Breast epithelium (tissue), 4 donors: ENCODE data around the gene GJB3. TPM values are rescaled to one million over a fixed set of nuclear protein-coding genes. Genes with fewer than 3 reads are reported as not detected.
"Not testable (repeated sequence)": the region's sequence is repeated elsewhere in the genome, so short reads cannot be mapped to it uniquely, and the experiment has no call there.

Experiments
- DNase-seq, 2 donors: peaks; one replicate each; pipeline ENCODE4 v3.0.0-alpha.2; 2019; ENCODE audit warnings: low spot score in 2 of 2
- H3K27ac ChIP-seq, 2 donors: fragments of 200-600 bp; sonication (generic) in 1 of 2; one replicate each; pipeline ENCODE4 v1.5.1; 2016 to 2019; ENCODE audit warnings: mild to moderate bottlenecking in 1 of 2
- H3K27me3 ChIP-seq, 2 donors: fragments of 200-600 bp; sonication (generic) in 1 of 2; one replicate each; pipeline versions ENCODE4 v1.5.1 to v1.6.0; 2017 to 2019; ENCODE audit warnings: control low read depth in 1 of 2, mild to moderate bottlenecking in 1 of 2
- H3K36me3 ChIP-seq: fragments of 200-600 bp; one replicate; pipeline ENCODE4 v1.5.1; 2019
- H3K4me1 ChIP-seq, 2 donors: fragments of 200-600 bp; sonication (generic); one replicate each; pipeline ENCODE4 v1.5.1; 2016 to 2019; ENCODE audit warnings: control low read depth in 1 of 2
- H3K4me3 ChIP-seq, 3 donors: fragments of 200-600 bp; sonication (generic); 1 replicate in 2 of 3; 2 replicates in 1 of 3; pipeline ENCODE4 v1.5.1; 2016 to 2019; ENCODE audit warnings: mild to moderate bottlenecking in 3 of 3, moderate library complexity in 2 of 3
- H3K9me3 ChIP-seq, 2 donors: fragments of 200-600 bp; sonication (generic) in 1 of 2; one replicate each; pipeline ENCODE4 v1.5.1; 2016 to 2019; ENCODE audit warnings: control low read depth in 1 of 2
- CTCF ChIP-seq, 3 donors: fragments of 450-650 bp; IDR thresholded peaks; one replicate each; pipeline ENCODE4 v1.5.1; 2016 to 2017; ENCODE audit warnings: antibody characterized with exemption in 3 of 3, mild to moderate bottlenecking in 3 of 3, moderate library complexity in 3 of 3
- POLR2A ChIP-seq: fragments of 450-650 bp; IDR thresholded peaks from one replicate; pipeline ENCODE4 v1.6.1; 2016; ENCODE audit warnings: antibody characterized with exemption, mild to moderate bottlenecking, moderate library complexity
- POLR2AphosphoS5 ChIP-seq, 3 donors: sonication (generic); formaldehyde crosslinking; IDR thresholded peaks; one replicate each; pipeline ENCODE4 v1.6.1; 2017; ENCODE audit warnings: antibody characterized with exemption in 3 of 3
- intact Hi-C: fragments of 100-400 bp; cut with DNase I; formaldehyde crosslinking; loops from one replicate; pipeline ENCODE4 v1.15.1; 2023; ENCODE audit warnings: low total_unique reads
- total RNA-seq, 3 donors: library from RNA; depleted of rRNA; stranded (reverse); fragments of >200 nt; gene quantifications; one replicate each; pipeline ENCODE4 v1.1.0, GENCODE V29; 2016

GJB3 gene
- total RNA-seq, 3 donors from 2014 or later, result 0.33 to 1.2 TPM; not detected in 1

GRCh38 chr1:34770891-34771504 lies 10.0 kb upstream of the GJB3 start:
- no peak for DNase-seq
- H3K4me3 ChIP-seq, result no peak overlapping the region
- no peaks in the 10 kb centered on the region for H3K36me3 ChIP-seq
- intact Hi-C loops, result no loop called here
- no peaks in the 10 kb centered on the region for H3K4me1 ChIP-seq
- no peaks in the 10 kb centered on the region for H3K27me3 ChIP-seq
- H3K27ac ChIP-seq, result no peak overlapping the region
- H3K9me3 ChIP-seq, result no peaks in the 10 kb centered on the region
- TF ChIP-seq CTCF (IDR thresholded peaks at IDR 0.05) (no peak), POLR2AphosphoS5 (IDR thresholded peaks at IDR 0.05) (no peak)

GRCh38 chr1:34771573-34772371 lies 9.2 kb upstream of the GJB3 start:
- TF ChIP-seq POLR2A (no peak), POLR2AphosphoS5 (IDR thresholded peaks at IDR 0.05) (no peak), CTCF (IDR thresholded peaks at IDR 0.05) (no peak)
- H3K9me3 ChIP-seq, result no peaks in the 10 kb centered on the region
- intact Hi-C loops, result no loop called here

GRCh38 chr1:34773114-34773513 lies 7.9 kb upstream of the GJB3 start:
- H3K4me1 ChIP-seq, H3K27ac ChIP-seq, H3K9me3 ChIP-seq, H3K27me3 ChIP-seq, H3K4me3 ChIP-seq, DNase-seq, H3K36me3 ChIP-seq, intact Hi-C loops: not testable (repeated sequence)

More at GRCh38 chr1:34771573-34772371, 9.2 kb upstream of the GJB3 start:
- DNase-seq, result no peak
- H3K4me1 ChIP-seq, result no peaks in the 10 kb centered on the region
- H3K27me3 ChIP-seq, result no peaks in the 10 kb centered on the region
- no peak overlapping the region for H3K27ac ChIP-seq
- no peak overlapping the region for H3K4me3 ChIP-seq
- no peaks in the 10 kb centered on the region for H3K36me3 ChIP-seq

- Histone ChIP-seq H3K4me1 (no peaks in the 10 kb centered on the region), H3K4me3 (no peak overlapping the region), H3K27ac (no peak overlapping the region), H3K9me3 (no peaks in the 10 kb centered on the region), H3K36me3 (no peaks in the 10 kb centered on the region), H3K27me3 (no peaks in the 10 kb centered on the region)
- TF ChIP-seq POLR2A, result no peak
- DNase-seq, result no peak
- intact Hi-C loops, result no loop called here
Measured at GRCh38 chr1:34774957-34775356, 6.1 kb upstream of the GJB3 start.

DNA sequence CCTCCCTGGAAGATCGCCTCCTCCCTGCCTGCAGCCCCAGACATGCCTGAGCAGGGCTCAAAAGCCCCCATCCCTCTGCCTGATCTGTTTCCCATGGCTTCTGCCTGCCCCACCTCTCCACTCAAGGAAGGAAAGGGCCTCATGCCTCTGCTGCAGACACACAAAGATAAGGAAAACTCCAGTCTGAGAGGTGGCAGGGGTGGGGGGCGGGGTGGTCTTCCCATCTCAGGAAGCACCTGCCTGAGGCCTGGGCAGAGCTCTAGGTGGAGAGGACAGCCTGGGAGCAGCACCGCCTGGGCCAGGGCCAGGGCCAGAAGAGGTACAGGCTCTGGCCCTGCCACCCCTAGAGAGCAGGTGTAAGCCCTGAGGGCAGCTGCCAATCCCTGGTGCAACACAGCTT lies 4.1 kb upstream of the GJB3 start:
- no peak overlapping the region for H3K27ac ChIP-seq
- TF ChIP-seq POLR2A (no peak), CTCF (IDR thresholded peaks at IDR 0.05) (no peak), POLR2AphosphoS5 (IDR thresholded peaks at IDR 0.05) (no peak)
- no peak overlapping the region for H3K4me3 ChIP-seq
- H3K4me1 ChIP-seq, result peaks cover 5% of the 10 kb centered on the region in 2 donors
- H3K9me3 ChIP-seq, result no peaks in the 10 kb centered on the region
- peaks cover 0 to 8% of the 10 kb centered on the region in 2 donors for H3K27me3 ChIP-seq
- no peaks in the 10 kb centered on the region for H3K36me3 ChIP-seq
- no peak for DNase-seq
- intact Hi-C loops, result no loop called here

GRCh38 chr1:34777519-34778321 lies 3.3 kb upstream of the GJB3 start:
- H3K4me3 ChIP-seq, result no peak overlapping the region
- H3K27ac ChIP-seq, result no peak overlapping the region
- no peak for DNase-seq
- TF ChIP-seq POLR2A (no peak), POLR2AphosphoS5 (IDR thresholded peaks at IDR 0.05) (no peak), CTCF (IDR thresholded peaks at IDR 0.05) (no peak)
- intact Hi-C loops, result no loop called here
- H3K9me3 ChIP-seq, result no peaks in the 10 kb centered on the region
- H3K27me3 ChIP-seq, result peaks cover 0 to 16% of the 10 kb centered on the region in 2 donors
- H3K36me3 ChIP-seq, result no peaks in the 10 kb centered on the region
- peaks cover 5% of the 10 kb centered on the region in 2 donors for H3K4me1 ChIP-seq
